Measurements from ENCODE around the gene INTS14. TPM values are rescaled to one million over a fixed set of nuclear protein-coding genes. Genes with fewer than 3 reads are reported as not detected.

Gene INTS14
- total and polyA plus RNA-seq, 2 of the 8 experiments (the other 6 are each of a cell fraction or from before 2014, with no cell fraction given): 33.1 to 33.7 TPM

DNA sequence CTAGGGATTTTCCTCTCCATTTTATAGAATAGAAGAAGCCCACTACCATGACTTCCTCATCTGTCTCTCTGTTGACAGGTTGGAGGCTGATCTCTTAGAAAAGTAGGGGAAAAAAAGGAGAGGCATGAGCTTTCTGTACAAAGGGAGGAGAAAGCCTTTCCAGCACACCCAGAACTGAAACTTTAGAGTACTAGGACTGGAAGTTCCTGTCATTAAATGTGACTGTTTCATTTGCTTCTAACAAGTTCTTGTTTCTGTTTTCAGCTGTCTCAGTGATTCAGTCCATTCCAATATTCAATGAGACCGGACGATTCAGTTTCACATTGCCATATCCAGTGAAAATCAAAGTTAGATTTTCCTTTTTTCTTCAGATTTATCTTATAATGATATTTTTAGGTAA lies 39.0 kb downstream of the INTS14 start:
- CTCF ChIA-PET (ENCODE audit: partially characterized antibody): interaction anchor here (0.6 kb wide), 2 partner anchors 23 to 91 kb away, joined by 4 read pairs; no protein-coding TSS in a partner anchor
- TF ChIP-seq, protein P1, sequence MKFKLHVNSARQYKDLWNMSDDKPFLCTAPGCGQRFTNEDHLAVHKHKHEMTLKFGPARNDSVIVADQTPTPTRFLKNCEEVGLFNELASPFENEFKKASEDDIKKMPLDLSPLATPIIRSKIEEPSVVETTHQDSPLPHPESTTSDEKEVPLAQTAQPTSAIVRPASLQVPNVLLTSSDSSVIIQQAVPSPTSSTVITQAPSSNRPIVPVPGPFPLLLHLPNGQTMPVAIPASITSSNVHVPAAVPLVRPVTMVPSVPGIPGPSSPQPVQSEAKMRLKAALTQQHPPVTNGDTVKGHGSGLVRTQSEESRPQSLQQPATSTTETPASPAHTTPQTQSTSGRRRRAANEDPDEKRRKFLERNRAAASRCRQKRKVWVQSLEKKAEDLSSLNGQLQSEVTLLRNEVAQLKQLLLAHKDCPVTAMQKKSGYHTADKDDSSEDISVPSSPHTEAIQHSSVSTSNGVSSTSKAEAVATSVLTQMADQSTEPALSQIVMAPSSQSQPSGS (IDR thresholded peaks at IDR 0.05; ENCODE audit: low read length): no peak
- TF ChIP-seq SUZ12 (IDR thresholded peaks at IDR 0.05; ENCODE audit: low read length): no peak
- TF ChIP-seq, protein P2, sequence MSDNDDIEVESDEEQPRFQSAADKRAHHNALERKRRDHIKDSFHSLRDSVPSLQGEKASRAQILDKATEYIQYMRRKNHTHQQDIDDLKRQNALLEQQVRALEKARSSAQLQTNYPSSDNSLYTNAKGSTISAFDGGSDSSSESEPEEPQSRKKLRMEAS (IDR thresholded peaks at IDR 0.05): no peak
- TF ChIP-seq, protein P3, sequence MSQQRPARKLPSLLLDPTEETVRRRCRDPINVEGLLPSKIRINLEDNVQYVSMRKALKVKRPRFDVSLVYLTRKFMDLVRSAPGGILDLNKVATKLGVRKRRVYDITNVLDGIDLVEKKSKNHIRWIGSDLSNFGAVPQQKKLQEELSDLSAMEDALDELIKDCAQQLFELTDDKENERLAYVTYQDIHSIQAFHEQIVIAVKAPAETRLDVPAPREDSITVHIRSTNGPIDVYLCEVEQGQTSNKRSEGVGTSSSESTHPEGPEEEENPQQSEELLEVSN (IDR thresholded peaks at IDR 0.05): no peak
- no peak for TF ChIP-seq YY1 (IDR thresholded peaks at IDR 0.05; ENCODE audit: low read depth, low read length)
- TF ChIP-seq, protein P4, sequence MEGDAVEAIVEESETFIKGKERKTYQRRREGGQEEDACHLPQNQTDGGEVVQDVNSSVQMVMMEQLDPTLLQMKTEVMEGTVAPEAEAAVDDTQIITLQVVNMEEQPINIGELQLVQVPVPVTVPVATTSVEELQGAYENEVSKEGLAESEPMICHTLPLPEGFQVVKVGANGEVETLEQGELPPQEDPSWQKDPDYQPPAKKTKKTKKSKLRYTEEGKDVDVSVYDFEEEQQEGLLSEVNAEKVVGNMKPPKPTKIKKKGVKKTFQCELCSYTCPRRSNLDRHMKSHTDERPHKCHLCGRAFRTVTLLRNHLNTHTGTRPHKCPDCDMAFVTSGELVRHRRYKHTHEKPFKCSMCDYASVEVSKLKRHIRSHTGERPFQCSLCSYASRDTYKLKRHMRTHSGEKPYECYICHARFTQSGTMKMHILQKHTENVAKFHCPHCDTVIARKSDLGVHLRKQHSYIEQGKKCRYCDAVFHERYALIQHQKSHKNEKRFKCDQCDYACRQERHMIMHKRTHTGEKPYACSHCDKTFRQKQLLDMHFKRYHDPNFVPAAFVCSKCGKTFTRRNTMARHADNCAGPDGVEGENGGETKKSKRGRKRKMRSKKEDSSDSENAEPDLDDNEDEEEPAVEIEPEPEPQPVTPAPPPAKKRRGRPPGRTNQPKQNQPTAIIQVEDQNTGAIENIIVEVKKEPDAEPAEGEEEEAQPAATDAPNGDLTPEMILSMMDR (IDR thresholded peaks at IDR 0.05; ENCODE audit: control extremely low read depth in 1 of 3, insufficient read depth in 1 of 3, low read depth in 1 of 3, low read length in 3 of 3): no peak
- TF ChIP-seq RNF2 (IDR thresholded peaks at IDR 0.05; ENCODE audit: borderline replicate concordance, low read depth, low read length, missing control alignments, poor library complexity, severe bottlenecking): no peak

More for the DNA sequence above, 39.0 kb downstream of the INTS14 start:
- H4K5ac ChIP-seq (ENCODE audit: insufficient read length, low read depth, low read length): no peak overlapping the region
- no peak overlapping the region for H3K23ac ChIP-seq (ENCODE audit: insufficient read length)
- H2AFZ ChIP-seq (ENCODE audit: low read length): no peak overlapping the region
- POLR2A ChIA-PET (ENCODE audit: partially characterized antibody): interaction anchor here (0.9 to 1.1 kb wide), 2 partner anchors 8 to 38 kb away, joined by 3 to 4 read pairs; no protein-coding TSS in a partner anchor
- no peak overlapping the region for H3K56ac ChIP-seq (replicated peaks; ENCODE audit: insufficient read length, low read depth, low read length)
- no peak overlapping the region for H3K27ac ChIP-seq (ENCODE audit: low read depth, low read length)
- no peaks in the 10 kb centered on the region for H3K4me1 ChIP-seq (replicated peaks in 1 of 4; ENCODE audit: control insufficient read depth in 3 of 4, insufficient read depth in 4 of 4, low read length in 3 of 4)
- no peak overlapping the region for H3K4me3 ChIP-seq (ENCODE audit: extremely low read depth in 1 of 4, insufficient read depth in 2 of 4, low read depth in 3 of 4, low read length in 4 of 4)
- H3K36me3 ChIP-seq (ENCODE audit: control insufficient read depth in 2 of 4, insufficient read depth in 4 of 4, low read length in 3 of 4): peaks cover 18 to 63% (median 49%) of the 10 kb centered on the region in 4 experiments
- no peak overlapping the region for H2BK120ac ChIP-seq (replicated peaks; ENCODE audit: low read depth, low read length)
- 92% methylated on average over 2 of the region's 2 CpGs; no CpG with 5 or more reads in 1 of the 2 experiments for WGBS, 2 experiments (ENCODE audit: extremely low coverage in 1 of 2, insufficient coverage in 1 of 2, insufficient read length in 1 of 2, insufficient replicate concordance in 2 of 2, low coverage in 1 of 2, low lambda C conversion rate in 2 of 2, missing lambda C conversion rate in 1 of 2)
- FAIRE-seq (no peak), DNase-seq (ENCODE audit: low read depth in 1 of 2, low spot score in 2 of 2) (no peak)
- H4K8ac ChIP-seq (ENCODE audit: extremely low read depth, insufficient read depth, low read length): no peak overlapping the region
- H3K18ac ChIP-seq (ENCODE audit: extremely low read depth, low read length): no peak overlapping the region
- no peaks in the 10 kb centered on the region for H3K27me3 ChIP-seq (replicated peaks in 1 of 4; ENCODE audit: control insufficient read depth in 3 of 4, extremely low read depth in 1 of 4, insufficient read depth in 3 of 4, low read length in 3 of 4)
- H4K20me1 ChIP-seq (replicated peaks in 1 of 2; ENCODE audit: control insufficient read depth in 1 of 2, insufficient read depth in 2 of 2, low read length in 2 of 2): peaks cover 0 to 2% of the 10 kb centered on the region in 2 experiments
- H3K4me2 ChIP-seq (ENCODE audit: insufficient read depth in 1 of 2, low read depth in 2 of 2, low read length in 2 of 2): no peak overlapping the region
- no peak overlapping the region for H2BK15ac ChIP-seq (ENCODE audit: low read length)
- H4K91ac ChIP-seq (replicated peaks; ENCODE audit: insufficient read length, low read length): no peak overlapping the region
- H3K14ac ChIP-seq (ENCODE audit: insufficient read length): no peak overlapping the region
- no peak overlapping the region for H2BK5ac ChIP-seq (ENCODE audit: low read depth, low read length)
- no peaks in the 10 kb centered on the region for H3K79me1 ChIP-seq (ENCODE audit: low read depth, low read length)
- H3K23me2 ChIP-seq (ENCODE audit: low read depth, low read length): no peaks in the 10 kb centered on the region
- no peak overlapping the region for H3K9ac ChIP-seq (replicated peaks in 1 of 4; ENCODE audit: extremely low read depth in 1 of 4, low read depth in 3 of 4, low read length in 3 of 4)
- H2AK5ac ChIP-seq (ENCODE audit: low read depth, low read length): no peak overlapping the region
- H3K4ac ChIP-seq (replicated peaks; ENCODE audit: insufficient read length, low read depth, low read length): no peak overlapping the region
- H3K79me2 ChIP-seq (ENCODE audit: control insufficient read depth in 1 of 2, insufficient read depth in 2 of 2, low read length in 2 of 2): no peaks in the 10 kb centered on the region
- no peak overlapping the region for H2BK12ac ChIP-seq (ENCODE audit: low read depth, low read length)
- H3K9me3 ChIP-seq (ENCODE audit: insufficient read depth in 2 of 2, low read depth in 1 of 2, low read length in 1 of 2): no peaks in the 10 kb centered on the region
- no peak overlapping the region for H2BK20ac ChIP-seq (ENCODE audit: low read length)
